HG03521 (cell line): ENCODE results near the gene ZBTB9.

ENCODE experiments used
- ATAC-seq: cut with Tn5 transposase; IDR thresholded peaks from one replicate; pipeline ENCODE4 v1.9.1; 2021; ENCODE audit warnings: mild to moderate bottlenecking, moderate library complexity; ENCODE audit not compliant: unreplicated experiment

The ZBTB9 gene

GRCh38 chr6:33454009-33454946 lies at the start of gene ZBTB9:
Gene ZBTB9, plus strand, starts transcription at chr6:33454576. Its CDS starts 525 bp downstream, at chr6:33455101.
- ATAC-seq: peak; percentile 98

DNA sequence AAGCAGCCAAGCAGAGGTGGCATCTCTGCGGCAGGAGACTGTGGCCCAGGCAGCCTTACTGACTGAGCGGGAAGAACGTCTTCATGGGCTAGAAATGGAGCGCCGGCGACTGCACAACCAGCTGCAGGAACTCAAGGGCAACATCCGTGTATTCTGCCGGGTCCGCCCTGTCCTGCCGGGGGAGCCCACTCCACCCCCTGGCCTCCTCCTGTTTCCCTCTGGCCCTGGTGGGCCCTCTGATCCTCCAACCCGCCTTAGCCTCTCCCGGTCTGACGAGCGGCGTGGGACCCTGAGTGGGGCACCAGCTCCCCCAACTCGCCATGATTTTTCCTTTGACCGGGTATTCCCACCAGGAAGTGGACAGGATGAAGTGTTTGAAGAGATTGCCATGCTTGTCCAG lies 49.5 kb upstream of the ZBTB9 start:
- no peak for ATAC-seq

DNA sequence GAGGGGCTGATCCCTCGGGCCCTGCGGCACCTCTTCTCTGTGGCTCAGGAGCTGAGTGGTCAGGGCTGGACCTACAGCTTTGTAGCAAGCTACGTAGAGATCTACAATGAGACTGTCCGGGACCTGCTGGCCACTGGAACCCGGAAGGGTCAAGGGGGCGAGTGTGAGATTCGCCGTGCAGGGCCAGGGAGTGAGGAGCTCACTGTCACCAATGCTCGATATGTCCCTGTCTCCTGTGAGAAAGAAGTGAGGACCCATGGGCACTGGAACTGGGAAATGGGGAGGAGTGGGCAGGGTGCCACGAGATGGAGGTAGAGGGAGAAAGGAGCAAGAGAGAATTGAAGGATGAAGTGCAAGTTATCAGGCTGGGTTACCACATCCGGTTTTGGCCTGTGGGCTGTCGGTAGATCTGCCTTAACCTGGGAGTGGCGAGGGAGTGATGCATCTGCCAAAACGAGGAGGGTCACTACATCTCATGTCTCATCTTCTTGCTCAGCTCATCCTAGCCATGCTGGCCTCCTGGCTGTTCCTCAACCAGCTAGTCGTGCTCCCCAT lies 48.9 kb upstream of the ZBTB9 start:
- ATAC-seq: no peak

- no peak for ATAC-seq
Measured at GRCh38 chr6:33406126-33406525, 48.2 kb upstream of the ZBTB9 start.

GRCh38 chr6:33407132-33407718 lies 47.2 kb upstream of the ZBTB9 start:
- no peak for ATAC-seq

DNA sequence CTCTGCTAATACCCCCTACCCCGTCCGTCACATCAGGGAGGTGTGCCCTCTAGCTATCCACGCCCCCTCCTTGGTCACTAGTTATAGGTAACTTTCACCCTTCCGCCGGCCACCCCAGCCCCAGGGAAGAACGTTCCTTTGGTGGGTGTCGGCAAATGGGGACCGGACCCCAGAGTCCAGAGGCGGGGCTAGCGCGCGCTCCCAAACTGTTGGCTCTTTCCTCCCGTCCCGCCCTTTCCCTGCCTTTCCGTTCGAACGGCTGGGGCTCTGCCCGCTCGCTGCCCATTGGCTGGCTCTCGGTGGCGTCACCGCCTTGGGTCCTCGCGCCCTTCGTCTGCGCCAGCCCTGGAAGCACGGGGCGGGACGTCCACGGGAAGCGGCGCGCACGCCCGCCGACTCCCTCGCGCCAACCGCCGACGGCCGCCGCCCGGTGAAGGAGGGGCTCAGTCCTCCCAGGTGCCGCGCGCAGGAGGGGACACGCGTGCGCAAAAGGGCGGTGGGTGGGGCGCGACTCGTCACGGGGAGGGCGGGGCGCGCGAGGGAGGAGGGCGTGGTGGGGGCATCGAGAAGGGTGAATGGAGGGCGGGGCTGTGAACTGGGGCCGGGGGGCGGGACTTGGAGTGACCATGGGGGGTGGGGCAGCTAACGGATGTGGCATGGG lies 44.2 kb upstream of the ZBTB9 start:
- peak; percentile 78 for ATAC-seq

- ATAC-seq: peak; percentile 28
Measured at GRCh38 chr6:33410711-33411631, 43.4 kb upstream of the ZBTB9 start, which contains the start of gene PHF1. Gene PHF1, plus strand, starts transcription at chr6:33411014. Its CDS starts 1,250 bp downstream, at chr6:33412264.

DNA sequence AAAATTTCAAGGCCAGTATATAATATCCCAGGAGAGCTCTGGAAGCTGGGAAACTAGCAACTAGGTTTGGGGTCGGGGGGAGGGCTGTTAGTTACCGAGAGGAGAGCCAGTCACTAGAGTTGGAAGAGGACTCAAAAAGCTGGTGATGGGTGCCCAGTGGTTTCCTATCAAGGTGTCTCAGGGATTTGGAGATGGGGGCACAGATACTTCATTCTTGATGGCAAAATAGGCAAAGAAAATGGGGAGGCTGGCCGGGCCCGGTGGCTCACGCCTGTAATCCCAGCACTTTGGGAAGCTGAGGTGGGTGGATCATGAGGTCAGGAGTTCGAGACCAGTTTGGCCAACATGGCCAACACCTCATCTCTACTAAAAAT lies 42.8 kb upstream of the ZBTB9 start:
- no peak for ATAC-seq

GRCh38 chr6:33412140-33413009 lies 42.0 kb upstream of the ZBTB9 start:
- ATAC-seq: no peak

- no peak for ATAC-seq
Measured at GRCh38 chr6:33413241-33414120, 40.9 kb upstream of the ZBTB9 start.

DNA sequence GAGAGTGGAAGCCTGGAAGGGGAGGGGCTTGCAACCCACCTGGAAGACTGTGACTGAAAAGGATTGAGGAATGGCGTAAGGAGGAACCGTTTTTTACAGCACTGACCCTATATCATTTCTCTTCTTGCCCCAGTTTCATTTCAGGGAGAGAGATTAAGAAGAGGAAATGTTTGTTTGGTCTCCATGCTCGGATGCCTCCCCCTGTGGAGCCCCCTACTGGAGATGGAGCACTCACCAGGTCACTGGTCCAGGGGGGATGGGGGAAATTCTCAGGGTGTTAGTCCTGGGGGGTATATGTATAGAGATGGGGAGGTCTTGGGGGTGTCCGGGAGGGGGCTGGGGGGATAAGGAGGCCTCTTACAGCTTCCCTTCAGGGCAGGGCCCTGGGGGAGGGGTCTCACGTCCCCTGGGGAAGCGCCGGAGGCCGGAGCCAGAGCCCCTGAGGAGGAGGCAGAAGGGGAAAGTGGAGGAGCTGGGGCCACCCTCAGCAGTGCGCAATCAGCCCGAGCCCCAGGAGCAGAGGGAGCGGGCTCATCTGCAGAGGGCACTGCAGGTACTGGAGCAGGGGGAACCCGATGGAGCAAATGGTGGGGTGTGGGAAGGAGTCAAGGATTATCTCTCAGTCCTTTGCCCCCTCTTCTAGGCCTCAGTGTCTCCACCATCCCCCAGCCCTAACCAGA lies 39.6 kb upstream of the ZBTB9 start:
- no peak for ATAC-seq

DNA sequence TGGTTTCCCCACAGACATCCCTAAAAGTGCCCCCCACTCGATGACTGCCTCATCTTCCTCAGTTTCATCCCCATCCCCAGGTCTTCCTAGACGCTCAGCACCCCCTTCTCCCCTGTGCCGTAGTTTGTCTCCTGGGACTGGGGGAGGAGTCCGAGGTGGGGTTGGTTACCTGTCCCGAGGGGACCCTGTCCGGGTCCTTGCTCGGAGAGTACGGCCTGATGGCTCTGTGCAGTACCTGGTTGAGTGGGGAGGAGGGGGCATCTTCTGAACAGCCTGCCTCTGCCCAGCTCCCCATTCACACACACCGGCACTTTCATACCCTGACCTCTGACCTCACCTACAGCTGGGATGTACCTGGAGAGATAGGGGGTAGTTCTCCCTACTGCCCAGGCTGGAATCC lies 38.5 kb upstream of the ZBTB9 start:
- no peak for ATAC-seq

DNA sequence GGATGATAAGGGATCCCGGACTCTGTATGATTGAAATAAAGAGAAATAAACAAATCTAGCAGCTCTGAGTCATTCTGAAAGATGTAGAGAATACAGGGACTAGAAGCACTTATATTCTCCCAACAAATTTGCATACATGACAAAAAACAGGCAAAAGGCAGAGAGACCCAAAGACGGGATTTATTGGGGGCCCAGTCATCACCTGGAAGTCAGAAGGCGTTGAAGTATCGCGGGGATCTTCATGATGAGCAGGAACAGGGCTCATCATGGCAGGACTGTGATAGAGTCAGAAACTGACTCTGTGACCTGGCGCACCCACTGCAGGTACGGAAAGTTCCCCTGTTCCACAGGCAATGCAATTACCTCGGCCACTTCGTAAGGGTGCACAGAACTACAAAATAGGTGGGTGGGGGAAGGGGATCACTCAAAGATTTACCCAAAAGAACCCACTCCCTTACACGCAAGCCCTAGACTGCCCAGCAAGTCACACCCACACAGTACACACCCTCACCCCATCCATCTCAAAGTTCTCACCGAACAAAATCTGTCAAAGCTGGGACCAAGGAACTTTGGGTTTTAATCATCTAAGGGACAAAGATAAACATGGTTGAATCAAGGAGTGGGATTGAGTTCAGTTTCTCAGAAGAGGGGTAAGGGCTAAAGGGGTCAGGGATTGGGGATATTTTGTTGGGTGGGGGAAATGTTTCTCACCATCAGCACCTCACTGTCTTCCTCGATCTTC lies 37.8 kb upstream of the ZBTB9 start:
- ATAC-seq: no peak

GRCh38 chr6:33417128-33417902 lies 37.1 kb upstream of the ZBTB9 start:
- no peak for ATAC-seq

DNA sequence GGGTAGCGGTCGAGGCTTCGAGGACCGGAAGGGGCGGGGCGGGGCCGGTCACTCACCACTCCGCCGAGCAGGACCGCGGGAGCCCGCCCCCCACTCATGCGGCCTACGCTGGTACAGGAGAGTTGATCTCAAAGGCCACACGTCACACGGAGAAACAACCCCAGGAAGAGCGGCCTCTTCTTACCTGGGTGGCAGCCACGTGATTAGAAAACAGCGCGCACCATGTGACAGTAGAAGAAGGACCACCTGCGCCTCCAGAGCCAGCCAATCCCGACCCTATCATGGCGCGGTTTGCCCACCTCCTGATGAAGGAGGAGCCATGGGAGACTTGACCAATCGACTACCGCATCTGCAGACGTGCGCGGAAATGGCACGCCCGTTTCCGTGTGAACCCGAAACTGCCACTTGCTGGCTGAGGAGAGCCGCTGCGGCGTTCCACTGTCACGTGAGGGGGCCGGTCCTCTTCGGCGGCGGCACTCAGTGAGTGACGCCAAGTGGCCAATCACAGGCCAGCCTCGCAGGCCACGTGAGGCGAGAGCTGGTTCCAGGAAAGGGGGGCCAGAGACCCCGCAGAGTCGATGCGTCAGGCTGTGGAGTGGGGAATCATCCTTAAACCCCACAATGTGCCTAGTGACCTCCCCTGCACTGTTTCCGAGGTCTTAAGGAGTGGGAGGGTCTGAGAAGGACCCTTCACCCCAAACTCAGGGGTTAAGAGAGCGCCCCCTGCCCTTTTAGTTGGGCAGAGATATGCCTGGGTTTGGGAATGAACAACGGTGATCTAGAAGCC lies 36.3 kb upstream of the ZBTB9 start, which contains the start of gene CUTA:
CUTA (minus strand) TSS at position 205 of the 787 bp plus-strand sequence; CDS start at position 98, 107 bp downstream.
- ATAC-seq: peak; percentile 83
